ENCODE data around the gene LTK.

Gene LTK

GRCh38 chr15:41517895-41518449, 4.3 kb upstream of the LTK start:
- in situ Hi-C loops (cut with MboI; ENCODE audit: low pct_unique_long_range_greater_than_20kb, low sequenced_read_pairs, unreplicated experiment) = no loop called here
- no peak for DNase-seq (ENCODE audit: low spot score)

GRCh38 chr15:41512940-41513505, 604 bp downstream of the LTK start:
- TF ChIP-seq CTCF (IDR thresholded peaks at IDR 0.05; ENCODE audit: extremely low read depth, insufficient read depth, missing control alignments) = no peak
- peak; percentile 60 for DNase-seq (ENCODE audit: low spot score)
- in situ Hi-C loops (cut with MboI; ENCODE audit: low pct_unique_long_range_greater_than_20kb, low sequenced_read_pairs, unreplicated experiment) = no loop called here

More at GRCh38 chr15:41517895-41518449, 4.3 kb upstream of the LTK start:
- no peak for TF ChIP-seq CTCF (IDR thresholded peaks at IDR 0.05; ENCODE audit: extremely low read depth, insufficient read depth, missing control alignments)

- in situ Hi-C loops (cut with MboI; ENCODE audit: low pct_unique_long_range_greater_than_20kb, low sequenced_read_pairs, unreplicated experiment) = no loop called here
- TF ChIP-seq CTCF (IDR thresholded peaks at IDR 0.05; ENCODE audit: extremely low read depth, insufficient read depth, missing control alignments) = no peak
- no peak for DNase-seq (ENCODE audit: low spot score)
Measured at GRCh38 chr15:41512512-41512939, 1.1 kb downstream of the LTK start.

GRCh38 chr15:41511899-41512369, 1.7 kb downstream of the LTK start:
- DNase-seq (ENCODE audit: low spot score) = peak; percentile 63
- no peak for TF ChIP-seq CTCF (IDR thresholded peaks at IDR 0.05; ENCODE audit: extremely low read depth, insufficient read depth, missing control alignments)
- in situ Hi-C loops (cut with MboI; ENCODE audit: low pct_unique_long_range_greater_than_20kb, low sequenced_read_pairs, unreplicated experiment) = no loop called here

- in situ Hi-C loops (cut with MboI; ENCODE audit: low pct_unique_long_range_greater_than_20kb, low sequenced_read_pairs, unreplicated experiment) = no loop called here
- no peak for TF ChIP-seq CTCF (IDR thresholded peaks at IDR 0.05; ENCODE audit: extremely low read depth, insufficient read depth, missing control alignments)
- DNase-seq (ENCODE audit: low spot score) = no peak
Measured at GRCh38 chr15:41511331-41511898, 2.2 kb downstream of the LTK start.

GRCh38 chr15:41510728-41511127, 2.9 kb downstream of the LTK start:
- no peak for TF ChIP-seq CTCF (IDR thresholded peaks at IDR 0.05; ENCODE audit: extremely low read depth, insufficient read depth, missing control alignments)
- in situ Hi-C loops (cut with MboI; ENCODE audit: low pct_unique_long_range_greater_than_20kb, low sequenced_read_pairs, unreplicated experiment) = no loop called here
- no peak for DNase-seq (ENCODE audit: low spot score)
